Measurements from ENCODE around the gene STARD13. TPM values are rescaled to one million over a fixed set of nuclear protein-coding genes. Genes with fewer than 3 reads are reported as not detected.
A peak's percentile ranks its signal among the peaks of the same experiment; 100 is the strongest.
"Not testable (repeated sequence)": the region's sequence is repeated elsewhere in the genome, so short reads cannot be mapped to it uniquely, and the experiment has no call there.

Gene STARD13
- total RNA-seq, 2 donors from 2014 or later: 28.7 to 32.9 TPM

DNA sequence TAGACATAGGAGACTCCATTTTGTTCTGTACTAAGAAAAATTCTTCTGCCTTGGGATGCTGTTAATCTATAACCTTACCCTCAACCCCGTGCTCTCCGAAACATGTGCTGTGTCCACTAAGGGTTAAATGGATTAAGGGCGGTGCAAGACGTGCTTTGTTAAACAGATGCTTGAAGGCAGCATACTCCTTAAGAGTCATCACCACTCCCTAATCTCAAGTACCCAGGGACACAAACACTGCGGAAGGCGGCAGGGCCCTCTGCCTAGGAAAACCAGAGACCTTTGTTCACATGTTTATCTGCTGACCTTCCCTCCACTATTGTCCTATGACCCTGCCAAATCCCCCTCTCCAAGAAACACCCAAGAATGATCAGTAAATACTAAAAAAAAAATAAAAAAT, 43.2 kb downstream of the STARD13 start:
- ATAC-seq; DNase-seq; intact Hi-C loops (cut with DNase I, micrococcal nuclease): not testable (repeated sequence)

DNA sequence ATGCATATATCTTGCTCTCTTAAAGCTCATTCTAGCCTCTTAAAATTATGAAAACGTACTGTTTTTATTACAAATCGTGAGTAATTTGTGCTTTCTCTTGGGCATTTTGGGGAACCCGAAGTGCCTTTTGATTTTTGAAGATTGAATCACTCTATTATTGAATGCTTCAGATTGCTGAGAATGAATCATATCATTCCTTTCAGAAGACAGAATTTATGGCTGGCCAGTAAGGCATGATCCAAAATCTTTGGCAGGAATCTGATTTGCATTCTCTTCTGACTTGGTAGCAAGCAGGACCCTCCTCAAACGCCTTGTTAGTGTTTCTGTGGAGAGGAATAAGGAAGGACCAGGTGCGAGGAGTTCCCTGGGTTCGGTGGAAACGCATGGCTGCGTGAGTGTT, 49.5 kb downstream of the STARD13 start:
- intact Hi-C loops (cut with DNase I, micrococcal nuclease): no loop called here
- no peak for ATAC-seq
- DNase-seq: no peak

DNA sequence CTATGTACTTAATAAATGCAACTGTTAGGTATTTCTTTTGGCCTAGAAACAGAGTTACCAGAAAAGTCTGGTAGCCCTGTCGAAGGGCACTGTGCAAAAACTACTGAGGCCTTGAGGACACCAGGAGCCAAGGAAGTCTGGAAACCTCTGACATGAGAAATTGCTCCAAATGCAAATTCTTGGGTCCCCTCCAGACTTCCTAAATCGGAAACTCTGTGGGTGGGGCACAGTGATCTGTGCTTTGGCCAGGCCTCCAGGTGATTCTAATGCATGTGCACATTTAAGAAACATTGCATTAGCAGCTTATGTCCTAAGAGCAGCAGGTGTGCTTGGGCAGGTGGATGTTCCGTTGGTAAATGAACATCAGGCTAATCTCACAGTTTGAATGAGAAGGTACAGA, 50.0 kb downstream of the STARD13 start:
- intact Hi-C loops (cut with DNase I, micrococcal nuclease): no loop called here

DNA sequence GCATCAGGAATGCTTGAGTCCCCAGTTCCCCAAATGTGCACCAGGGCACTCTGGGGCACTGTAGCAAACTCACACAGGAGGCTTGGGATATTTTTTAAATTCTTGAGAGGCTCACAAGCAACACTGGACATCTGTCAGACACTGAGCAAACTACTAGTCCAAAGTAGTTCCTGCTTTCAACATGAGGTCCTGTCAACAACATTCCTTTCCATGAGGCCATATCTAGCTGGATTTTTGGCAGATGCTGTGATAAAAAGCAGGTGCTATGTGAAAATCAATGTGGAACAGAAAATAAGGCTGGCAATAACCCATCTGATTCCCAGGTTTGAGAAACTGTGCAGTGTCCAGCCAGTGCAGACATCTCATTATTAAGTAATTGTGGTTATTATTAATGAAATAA, 50.5 kb downstream of the STARD13 start:
- ATAC-seq (no peak), DNase-seq (no peak)

More for the DNA sequence above, 50.0 kb downstream of the STARD13 start:
- DNase-seq (no peak), ATAC-seq (no peak)

DNA sequence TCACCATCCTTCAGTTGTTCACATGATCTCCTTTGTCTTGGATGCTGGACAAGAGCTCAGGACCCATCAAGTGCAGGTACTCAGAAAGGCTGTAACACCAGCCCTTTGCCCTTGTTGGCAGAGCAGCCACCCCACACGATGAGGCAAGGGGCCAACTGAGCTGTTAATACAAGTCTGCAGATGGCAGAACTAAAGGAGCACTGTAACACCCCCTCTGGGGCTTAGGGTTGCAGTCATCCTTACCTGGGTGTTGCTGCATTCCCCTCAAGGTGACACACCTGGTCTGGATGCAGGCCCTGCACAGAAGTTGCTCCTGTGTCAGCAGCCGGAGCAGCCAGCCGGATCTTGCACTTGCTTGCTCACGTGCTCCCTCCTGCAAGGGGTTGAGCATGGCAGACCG, 52.0 kb downstream of the STARD13 start:
- intact Hi-C loops (cut with DNase I, micrococcal nuclease): no loop called here
- no peak for ATAC-seq
- no peak for DNase-seq

More for the DNA sequence above, 50.5 kb downstream of the STARD13 start:
- intact Hi-C loops (cut with DNase I, micrococcal nuclease): no loop called here

DNA sequence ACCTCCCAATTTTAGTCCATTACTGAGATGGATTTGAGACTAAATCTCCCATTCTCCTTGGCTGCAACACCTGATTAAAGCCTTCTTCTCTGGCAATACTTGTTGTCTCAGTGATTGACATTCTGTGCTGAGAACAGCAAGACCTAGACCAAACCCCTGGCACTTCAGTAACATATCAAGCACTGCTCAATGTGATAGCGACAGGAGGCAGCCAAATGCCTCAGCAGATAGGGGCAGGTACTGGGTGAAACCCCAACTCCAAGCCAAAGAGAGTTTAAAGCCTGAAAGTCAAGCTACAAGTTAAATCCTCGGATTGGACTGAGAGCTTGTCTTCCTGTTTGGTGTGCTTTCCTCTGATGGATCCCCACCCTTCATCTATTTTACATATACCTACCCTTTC, 52.7 kb downstream of the STARD13 start:
- DNase-seq: no peak
- ATAC-seq: no peak
- intact Hi-C loops (cut with DNase I, micrococcal nuclease): no loop called here

DNA sequence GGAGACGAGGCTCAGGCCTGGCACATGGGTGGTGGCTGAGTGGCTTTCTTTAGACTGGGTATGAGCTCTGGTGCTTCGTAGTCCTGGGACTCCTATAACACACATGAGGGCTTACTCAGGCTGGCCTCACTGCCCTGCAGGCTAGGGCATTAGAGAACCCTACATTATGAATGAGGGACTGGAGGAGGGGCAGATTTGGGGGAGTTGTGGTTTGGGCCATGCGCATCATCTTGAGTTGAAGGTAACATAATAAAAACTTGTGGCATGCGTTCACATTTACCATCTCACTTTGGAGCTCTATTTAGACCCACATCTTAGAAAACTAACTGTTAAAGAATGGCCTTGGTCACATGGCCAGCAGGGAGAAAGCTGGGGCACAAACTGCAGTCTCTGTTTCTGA, 54.2 kb downstream of the STARD13 start:
- DNase-seq (no peak), ATAC-seq (no peak)
- intact Hi-C loops (cut with DNase I, micrococcal nuclease): no loop called here

DNA sequence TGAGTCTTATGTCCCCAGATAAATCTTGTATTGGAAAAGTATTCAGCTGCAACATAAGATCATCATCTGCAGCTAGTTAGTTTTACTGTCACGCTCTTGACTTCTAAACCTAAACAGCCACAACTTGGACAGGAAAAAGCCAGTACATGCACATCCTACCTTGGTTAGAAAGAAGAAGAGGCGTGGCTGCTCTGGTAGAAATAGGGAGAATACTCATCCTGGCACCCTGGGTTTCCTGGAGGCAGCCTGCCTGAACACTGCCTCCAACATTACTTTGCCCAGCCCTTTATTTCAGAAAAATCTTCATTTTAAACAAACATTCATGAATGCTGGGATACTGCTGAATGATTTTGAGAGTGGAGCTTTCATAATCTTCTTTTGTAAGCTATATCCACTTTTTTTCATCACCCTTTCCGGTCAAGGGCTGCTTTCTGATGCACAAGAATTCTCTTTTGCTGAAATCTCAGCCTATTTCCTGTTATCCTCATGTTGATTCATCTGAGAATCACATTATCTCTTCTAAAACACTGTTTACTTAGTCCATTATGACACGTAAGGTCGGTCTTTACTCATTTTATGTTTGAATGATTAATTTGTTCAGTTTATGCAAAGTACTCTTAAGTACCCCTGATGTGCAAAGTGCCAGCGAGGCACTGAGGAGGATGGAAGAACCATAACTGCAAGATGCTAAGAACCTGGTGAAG, 55.2 kb downstream of the STARD13 start:
- intact Hi-C loops (cut with DNase I, micrococcal nuclease): no loop called here
- ATAC-seq (peak; percentile 32), DNase-seq (no peak)

DNA sequence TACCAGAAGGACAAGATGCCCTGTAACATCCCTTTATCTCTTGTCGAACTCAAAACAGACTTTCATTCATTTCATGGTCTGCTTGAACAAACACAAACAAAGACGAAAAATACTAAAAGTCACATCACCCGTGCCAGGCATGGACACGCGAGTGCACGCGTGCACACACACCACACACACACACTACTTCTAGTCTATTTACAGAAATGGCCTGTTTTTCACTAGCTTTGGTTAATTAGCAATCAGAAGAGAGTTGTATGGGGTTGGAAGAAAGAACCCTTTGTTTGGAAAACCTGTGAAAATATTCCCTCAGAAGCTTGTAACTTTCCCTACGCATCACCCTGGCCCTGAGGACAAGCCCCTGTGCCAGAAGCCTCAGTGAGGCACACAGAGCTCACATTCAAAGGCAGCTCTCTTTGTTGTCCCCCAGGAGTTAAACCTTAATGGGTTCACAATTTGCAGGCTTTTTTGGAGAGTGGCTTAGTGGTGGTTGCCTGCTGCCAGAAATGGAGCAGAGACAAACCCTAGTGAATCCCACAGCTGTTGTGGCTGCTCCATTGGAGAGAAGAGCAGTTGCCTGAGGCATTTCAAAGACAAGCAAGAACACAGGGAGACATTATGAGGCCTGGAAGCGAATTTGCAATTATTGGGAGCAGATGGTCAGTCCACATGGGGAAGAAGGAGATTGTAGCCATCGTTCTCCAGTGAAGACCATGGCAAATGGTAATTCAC, 55.9 kb downstream of the STARD13 start:
- intact Hi-C loops (cut with DNase I, micrococcal nuclease): loop anchor here in 1 of 2 donors (10.0 kb wide), 1 partner anchor 315 kb away; no protein-coding TSS in a partner anchor
- DNase-seq: no peak
- peak; percentile 22 for ATAC-seq

DNA sequence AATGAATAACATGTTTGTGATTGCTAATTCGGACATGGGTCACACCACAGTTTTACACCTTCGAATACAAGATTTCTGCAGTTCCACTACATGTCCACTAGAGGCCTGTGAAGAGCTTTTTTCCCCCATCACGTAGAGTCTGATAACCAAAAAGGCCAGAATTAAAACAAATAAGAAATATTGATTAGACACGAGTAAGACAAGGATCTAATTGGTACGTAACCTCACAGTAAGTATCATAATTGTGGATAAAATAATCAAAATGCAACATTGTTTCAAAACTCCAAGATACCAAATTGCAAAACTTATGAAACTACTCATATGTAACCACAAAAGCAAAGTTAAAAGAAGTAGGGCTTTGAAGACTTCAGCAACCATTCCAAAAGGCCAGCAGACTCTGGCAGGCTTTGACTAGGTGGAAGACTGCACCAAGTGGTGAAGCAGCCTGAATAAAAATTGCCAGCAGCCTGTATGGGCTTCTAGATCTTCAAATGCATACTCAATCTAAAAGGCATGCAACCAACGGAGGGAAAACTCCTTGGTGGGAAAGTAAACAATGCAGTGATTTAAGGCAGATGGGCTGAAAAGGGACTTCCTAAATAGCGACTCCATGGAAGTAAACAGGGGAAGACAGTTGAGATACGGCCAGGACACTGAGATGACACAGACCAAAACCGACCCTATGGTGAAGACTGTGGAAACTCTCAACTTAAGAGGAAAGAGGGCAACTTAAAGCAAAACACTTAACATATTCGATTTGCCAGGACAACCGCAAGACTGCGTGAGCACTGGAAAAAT, 56.7 kb downstream of the STARD13 start:
- intact Hi-C loops (cut with DNase I, micrococcal nuclease): loop anchor here in 1 of 2 donors (10.0 kb wide), 1 partner anchor 316 kb away; no protein-coding TSS in a partner anchor
- no peak for DNase-seq
- ATAC-seq: peak; percentile 77

DNA sequence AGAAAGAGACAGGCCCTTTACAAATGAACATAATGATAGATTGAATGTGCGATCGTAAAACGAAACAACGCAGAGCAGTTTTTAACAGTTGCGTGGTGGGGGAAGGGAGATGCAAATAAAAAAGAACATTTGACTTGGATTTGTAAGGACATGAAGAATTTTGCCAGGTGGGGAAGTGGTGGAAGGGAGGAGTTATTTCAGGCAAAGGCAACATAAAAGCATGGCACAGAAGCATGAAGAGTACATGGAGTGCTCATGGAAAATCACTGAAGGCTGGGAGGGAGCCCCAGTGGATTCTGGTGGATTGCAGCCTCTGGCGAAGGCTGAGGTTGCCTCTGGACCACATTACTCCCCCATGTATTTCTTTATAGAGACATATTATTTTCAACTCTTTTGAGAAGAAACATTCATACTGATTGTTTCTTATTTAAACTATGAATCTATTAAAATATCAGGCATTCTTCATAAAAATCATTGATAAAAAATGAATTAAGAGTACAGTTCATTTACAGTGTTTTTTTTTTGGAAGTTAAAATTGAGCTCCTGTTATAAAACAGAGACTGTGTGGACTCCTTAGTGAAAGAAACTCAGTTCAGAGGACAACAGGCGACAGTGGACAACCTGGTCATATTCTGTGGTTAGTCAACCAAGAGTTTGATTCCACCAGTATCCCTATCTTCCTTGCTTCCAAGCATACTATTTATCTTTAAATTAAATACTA, 57.5 kb downstream of the STARD13 start:
- peak; percentile 26 for ATAC-seq
- intact Hi-C loops (cut with DNase I, micrococcal nuclease): loop anchor here in 1 of 2 donors (10.0 kb wide), 1 partner anchor 317 kb away; no protein-coding TSS in a partner anchor
- no peak for DNase-seq

DNA sequence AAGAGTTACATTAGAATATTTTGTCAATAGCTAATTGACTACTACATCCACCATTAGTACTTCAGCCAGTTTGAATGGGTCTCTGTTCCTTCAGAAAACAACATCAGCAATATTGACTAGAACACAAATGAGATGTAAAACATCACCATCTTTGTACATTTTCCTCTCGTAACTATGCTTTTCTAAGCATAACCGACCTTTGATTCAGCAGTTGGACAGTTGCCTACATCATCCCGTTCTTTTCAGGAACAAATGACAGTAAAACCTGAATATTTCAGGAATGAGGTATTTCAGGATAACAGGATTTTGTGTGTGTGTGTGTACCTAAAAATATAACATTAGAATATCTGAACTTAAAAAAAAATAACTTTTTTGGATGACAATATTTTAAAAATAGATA, 60.9 kb downstream of the STARD13 start:
- intact Hi-C loops (cut with DNase I, micrococcal nuclease): loop anchor here in 1 of 2 donors (10.0 kb wide), 1 partner anchor 320 kb away; no protein-coding TSS in a partner anchor
- no peak for ATAC-seq

DNA sequence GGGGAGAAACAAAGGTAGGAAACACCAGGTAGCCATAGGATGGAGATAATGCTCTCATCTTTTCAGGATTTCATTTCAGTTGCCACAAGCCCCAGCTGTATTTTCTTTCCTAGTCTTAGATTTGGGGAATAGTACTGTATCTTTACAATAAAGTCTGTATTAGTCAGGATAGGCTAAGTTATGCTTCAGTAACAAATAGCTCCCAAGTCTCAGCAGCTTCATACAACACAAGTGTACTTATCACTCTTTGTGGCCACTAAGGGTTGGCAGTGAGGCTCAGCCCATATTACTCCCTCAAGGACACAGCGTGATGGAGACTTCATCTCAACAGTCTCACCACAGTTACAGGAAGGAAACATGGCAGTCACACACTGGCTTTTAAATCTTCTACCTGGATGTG, 61.4 kb downstream of the STARD13 start:
- intact Hi-C loops (cut with DNase I, micrococcal nuclease): loop anchor here in 1 of 2 donors (10.0 kb wide), 1 partner anchor 321 kb away; no protein-coding TSS in a partner anchor
- no peak for ATAC-seq

More for the DNA sequence above, 60.9 kb downstream of the STARD13 start:
- DNase-seq: no peak

DNA sequence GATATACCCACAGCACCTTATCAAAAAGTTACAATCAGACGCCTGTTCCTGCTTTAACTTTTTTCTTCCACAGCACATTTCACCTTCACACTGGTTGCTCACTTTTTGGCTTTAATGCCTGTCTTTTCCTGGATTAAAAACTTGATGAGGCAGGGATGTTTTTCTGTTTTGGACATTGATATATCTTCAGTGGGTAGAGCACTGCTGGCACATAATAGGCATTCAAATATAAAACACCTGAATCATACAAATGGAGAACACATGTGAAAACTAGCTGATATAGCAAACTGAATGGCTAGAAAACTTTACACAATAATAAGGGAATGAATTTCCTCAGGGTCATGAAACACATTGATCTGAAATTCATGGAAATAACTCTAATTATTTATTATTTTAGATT, 65.6 kb downstream of the STARD13 start:
- intact Hi-C loops (cut with DNase I, micrococcal nuclease): loop anchor here in 1 of 2 donors (10.0 kb wide), 1 partner anchor 325 kb away; no protein-coding TSS in a partner anchor
- ATAC-seq (no peak), DNase-seq (no peak)

More for the DNA sequence above, 61.4 kb downstream of the STARD13 start:
- no peak for DNase-seq

DNA sequence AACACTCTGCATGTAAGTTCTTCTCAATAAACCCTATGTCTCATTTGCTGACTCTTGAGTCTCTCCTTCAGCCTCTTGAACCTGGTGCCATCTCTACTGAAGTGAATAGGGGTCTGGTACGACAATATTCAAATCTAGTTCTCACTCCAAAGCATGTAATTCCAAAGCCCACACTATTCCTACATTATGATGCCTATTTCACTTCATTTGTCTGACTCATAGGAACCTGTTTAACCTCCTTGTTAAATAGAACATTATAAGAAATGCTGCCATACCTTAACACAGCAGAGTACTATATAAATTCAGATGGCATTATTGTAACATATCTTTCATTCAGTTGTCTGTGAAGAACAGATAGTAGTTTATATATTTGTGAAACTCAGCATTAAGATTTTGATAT, 67.1 kb downstream of the STARD13 start:
- DNase-seq: no peak
- peak; percentile 51 for ATAC-seq
- intact Hi-C loops (cut with DNase I, micrococcal nuclease): no loop called here

DNA sequence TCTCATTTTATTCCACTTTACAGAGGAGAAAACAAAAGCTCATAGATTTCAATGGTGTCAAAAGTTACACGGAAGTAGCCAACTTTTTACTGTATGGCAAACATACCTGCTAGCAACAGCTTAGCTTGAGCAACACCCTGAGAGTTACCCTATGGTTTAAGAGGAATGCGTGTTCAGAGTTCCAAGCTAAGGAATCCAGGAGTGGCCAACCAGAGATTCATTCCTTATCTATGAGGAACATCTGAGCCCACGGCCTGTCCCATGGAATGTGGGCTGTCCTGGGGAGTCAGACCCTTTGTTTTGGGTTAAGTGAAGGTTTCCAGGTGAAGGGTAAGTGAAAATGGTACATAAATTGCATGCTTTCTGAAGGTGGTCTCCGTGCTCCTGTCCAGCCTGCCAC, 67.5 kb downstream of the STARD13 start:
- intact Hi-C loops (cut with DNase I, micrococcal nuclease): no loop called here
- DNase-seq: no peak
- ATAC-seq: peak; percentile 94

DNA sequence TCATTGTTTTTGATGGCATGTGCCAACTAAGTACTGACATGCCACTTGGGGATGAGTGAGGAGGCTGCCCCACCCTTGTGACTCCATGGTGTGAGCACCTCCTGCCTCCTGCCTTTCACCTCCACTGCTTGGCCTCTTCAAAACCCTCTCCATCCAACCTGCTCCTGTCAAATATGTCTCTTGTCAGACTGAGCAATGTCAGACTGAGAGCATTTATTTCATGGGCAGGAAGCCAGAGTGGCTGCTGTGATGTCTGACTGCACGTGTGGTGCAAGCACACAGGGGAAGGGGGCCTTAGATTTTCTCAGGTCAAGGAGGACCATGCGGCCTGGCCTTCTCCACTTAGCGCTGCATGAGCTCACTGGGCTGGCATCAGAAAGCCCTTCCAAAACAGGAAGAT, 68.3 kb downstream of the STARD13 start:
- peak in 1 of 2 donors; percentile 20 for DNase-seq
- intact Hi-C loops (cut with DNase I, micrococcal nuclease): no loop called here
- peak; percentile 19 for ATAC-seq

DNA sequence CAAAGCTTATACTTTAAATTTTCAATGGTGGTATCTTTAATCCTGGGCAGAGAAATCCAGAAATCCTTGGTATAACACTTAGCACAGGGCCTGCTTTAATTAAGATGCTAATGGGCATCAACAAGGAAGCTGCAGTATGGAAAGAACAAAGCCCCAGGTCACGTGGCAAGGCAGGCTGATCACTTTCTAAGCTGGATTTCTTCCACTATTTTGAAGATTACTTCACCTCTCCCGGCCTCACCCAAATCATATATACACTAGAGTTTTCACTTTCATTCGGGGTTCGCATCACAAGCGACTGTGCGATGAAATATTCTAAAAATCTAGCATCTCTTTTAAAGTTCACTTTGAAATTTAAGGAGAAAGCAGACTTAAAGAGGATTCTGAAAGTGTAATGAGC, 71.8 kb downstream of the STARD13 start:
- ATAC-seq (no peak), DNase-seq (peak in 1 of 2 donors; percentile 26)
- intact Hi-C loops (cut with DNase I, micrococcal nuclease): no loop called here

All from left colon (tissue), 2 donors.